Sigmoid colon (tissue), 7 donors: ENCODE results near the gene DDX3X. TPM values are rescaled to one million over a fixed set of nuclear protein-coding genes. Genes with fewer than 3 reads are reported as not detected.
A peak's percentile ranks its signal among the peaks of the same experiment; 100 is the strongest.

ENCODE experiments used
- DNase-seq: peaks from one replicate; pipeline ENCODE4 v3.0.0-alpha.2; 2019
- H3K27ac ChIP-seq, 4 donors: fragments of 200-600 bp; sonication (generic); one replicate each; pipeline ENCODE4 v1.5.1; 2016 to 2019; ENCODE audit warnings: mild to moderate bottlenecking in 1 of 4
- H3K27me3 ChIP-seq, 3 donors: fragments of 200-600 bp; sonication (generic); one replicate each; pipeline ENCODE4 v1.5.1; 2019; ENCODE audit warnings: mild to moderate bottlenecking in 1 of 3
- H3K36me3 ChIP-seq, 4 donors: fragments of 200-600 bp; sonication (generic); one replicate each; pipeline ENCODE4 v1.5.1; 2016 to 2019
- H3K4me1 ChIP-seq, 4 donors: fragments of 200-600 bp; sonication (generic); one replicate each; pipeline ENCODE4 v1.5.1; 2017 to 2019
- H3K4me3 ChIP-seq, 4 donors: fragments of 200-600 bp; sonication (generic); one replicate each; pipeline ENCODE4 v1.5.1; 2017 to 2019; ENCODE audit warnings: mild to moderate bottlenecking in 2 of 4, moderate library complexity in 1 of 4
- H3K9me3 ChIP-seq, 4 donors: fragments of 200-600 bp in 3 of 4; sonication (generic) in 3 of 4; one replicate each; pipeline versions ENCODE4 v1.5.1 to v1.6.1; 2013 to 2019
- EP300 ChIP-seq, 4 donors: sonication (generic); formaldehyde crosslinking; IDR thresholded peaks; one replicate each; pipeline ENCODE4 v1.6.1; 2017; ENCODE audit warnings: antibody characterized with exemption in 4 of 4
- POLR2A ChIP-seq, 2 donors: fragments of 450-650 bp; IDR thresholded peaks; one replicate each; pipeline ENCODE4 v1.6.1; 2016; ENCODE audit warnings: antibody characterized with exemption in 2 of 2, mild to moderate bottlenecking in 2 of 2, moderate library complexity in 2 of 2
- POLR2AphosphoS5 ChIP-seq, 4 donors: sonication (generic); formaldehyde crosslinking; IDR thresholded peaks; one replicate each; pipeline ENCODE4 v1.6.1; 2017; ENCODE audit warnings: antibody characterized with exemption in 4 of 4
- WGBS, 2 donors: extraction: QIAGEN DNeasy Blood & Tissue Kit; methylation state at CpG; one replicate each; pipeline ENCODE4 v1.1.7; 2013; 5-methylcytosine and 5-hydroxymethylcytosine counted together
- intact Hi-C: fragments of 100-400 bp; cut with DNase I; formaldehyde crosslinking; loops from one replicate; pipeline ENCODE4 v1.15.1; 2023
- polyA plus RNA-seq, 3 donors: library from polyadenylated mRNA; stranded (reverse); fragments of 200-250 nt; gene quantifications; one replicate each; pipeline ENCODE4 v1.2.3, GENCODE V29; 2013
- total RNA-seq, 4 donors: library from RNA; depleted of rRNA; stranded (reverse); fragments of >200 nt; gene quantifications; one replicate each; pipeline ENCODE4 v1.1.0, GENCODE V29; 2016
- TF ChIP-seq, protein P1 (sequence below), 4 experiments: fragments of 450-650 bp in 3 of 4; fragments of 200-600 bp in 1 of 4; IDR thresholded peaks; one replicate each; pipeline ENCODE4 v1.5.1; 2016 to 2019; ENCODE audit warnings: antibody characterized with exemption in 4 of 4, mild to moderate bottlenecking in 3 of 4, moderate library complexity in 2 of 4
- donor health status: healthy with polysubstance abuse.
- donor health status: Bipolar disorder and iron deficiency.
- donor health status: healthy.

The DDX3X gene
- total and polyA plus RNA-seq, 7 donors = 86.0 to 218 (median 146) TPM

- H3K9me3 ChIP-seq = no peaks in the 10 kb centered on the region
- H3K27ac ChIP-seq = peak overlapping the region; percentile 98 to 100 (median 100)
- peak; percentile 63 to 87 (median 76) for TF ChIP-seq POLR2AphosphoS5 (IDR thresholded peaks at IDR 0.05)
- peak; percentile 38 to 46 for TF ChIP-seq POLR2A (IDR thresholded peaks at IDR 0.05)
- peak in 1 of 4 donors; percentile 5 for TF ChIP-seq EP300 (IDR thresholded peaks at IDR 0.05)
- TF ChIP-seq, protein P1, sequence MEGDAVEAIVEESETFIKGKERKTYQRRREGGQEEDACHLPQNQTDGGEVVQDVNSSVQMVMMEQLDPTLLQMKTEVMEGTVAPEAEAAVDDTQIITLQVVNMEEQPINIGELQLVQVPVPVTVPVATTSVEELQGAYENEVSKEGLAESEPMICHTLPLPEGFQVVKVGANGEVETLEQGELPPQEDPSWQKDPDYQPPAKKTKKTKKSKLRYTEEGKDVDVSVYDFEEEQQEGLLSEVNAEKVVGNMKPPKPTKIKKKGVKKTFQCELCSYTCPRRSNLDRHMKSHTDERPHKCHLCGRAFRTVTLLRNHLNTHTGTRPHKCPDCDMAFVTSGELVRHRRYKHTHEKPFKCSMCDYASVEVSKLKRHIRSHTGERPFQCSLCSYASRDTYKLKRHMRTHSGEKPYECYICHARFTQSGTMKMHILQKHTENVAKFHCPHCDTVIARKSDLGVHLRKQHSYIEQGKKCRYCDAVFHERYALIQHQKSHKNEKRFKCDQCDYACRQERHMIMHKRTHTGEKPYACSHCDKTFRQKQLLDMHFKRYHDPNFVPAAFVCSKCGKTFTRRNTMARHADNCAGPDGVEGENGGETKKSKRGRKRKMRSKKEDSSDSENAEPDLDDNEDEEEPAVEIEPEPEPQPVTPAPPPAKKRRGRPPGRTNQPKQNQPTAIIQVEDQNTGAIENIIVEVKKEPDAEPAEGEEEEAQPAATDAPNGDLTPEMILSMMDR (IDR thresholded peaks at IDR 0.05) = no peak
- H3K36me3 ChIP-seq = no peaks in the 10 kb centered on the region
- intact Hi-C loops = loop anchor here (2.0 to 5.0 kb wide), 3 partner anchors 56 to 686 kb away; partner anchors contain the start of genes CXorf38 and USP9X
- no peaks in the 10 kb centered on the region for H3K27me3 ChIP-seq
- peaks cover 0 to 40% (median 12%) of the 10 kb centered on the region in 4 donors for H3K4me1 ChIP-seq
- peak; percentile 95 for DNase-seq
- 1% methylated on average over 64 of the region's 64 CpGs for WGBS, 2 donors
- peak overlapping the region; percentile 80 to 99 (median 94) for H3K4me3 ChIP-seq
Observed at GRCh38 chrX:41333003-41333743, 789 bp upstream of the DDX3X start.

- no peaks in the 10 kb centered on the region for H3K9me3 ChIP-seq
- H3K4me3 ChIP-seq = peak overlapping the region; percentile 80 to 99 (median 94)
- no peaks in the 10 kb centered on the region for H3K36me3 ChIP-seq
- H3K27me3 ChIP-seq = no peaks in the 10 kb centered on the region
- peaks cover 0 to 54% (median 21%) of the 10 kb centered on the region in 4 donors for H3K4me1 ChIP-seq
- DNase-seq = peak; percentile 97
- intact Hi-C loops = loop anchor here (2.0 to 5.0 kb wide), 4 partner anchors 57 to 687 kb away; partner anchors contain the start of genes CASK and CXorf38
- TF ChIP-seq, protein P1 (IDR thresholded peaks at IDR 0.05) = no peak
- peak; percentile 72 to 88 (median 82) for TF ChIP-seq POLR2AphosphoS5 (IDR thresholded peaks at IDR 0.05)
- peak; percentile 5 to 14 for TF ChIP-seq POLR2A (IDR thresholded peaks at IDR 0.05)
- WGBS, 2 donors = 0% methylated on average over 77 of the region's 77 CpGs
- peak overlapping the region; percentile 98 to 100 (median 100) for H3K27ac ChIP-seq
Observed at GRCh38 chrX:41334363-41335197, 618 bp downstream of the DDX3X start.

DNA sequence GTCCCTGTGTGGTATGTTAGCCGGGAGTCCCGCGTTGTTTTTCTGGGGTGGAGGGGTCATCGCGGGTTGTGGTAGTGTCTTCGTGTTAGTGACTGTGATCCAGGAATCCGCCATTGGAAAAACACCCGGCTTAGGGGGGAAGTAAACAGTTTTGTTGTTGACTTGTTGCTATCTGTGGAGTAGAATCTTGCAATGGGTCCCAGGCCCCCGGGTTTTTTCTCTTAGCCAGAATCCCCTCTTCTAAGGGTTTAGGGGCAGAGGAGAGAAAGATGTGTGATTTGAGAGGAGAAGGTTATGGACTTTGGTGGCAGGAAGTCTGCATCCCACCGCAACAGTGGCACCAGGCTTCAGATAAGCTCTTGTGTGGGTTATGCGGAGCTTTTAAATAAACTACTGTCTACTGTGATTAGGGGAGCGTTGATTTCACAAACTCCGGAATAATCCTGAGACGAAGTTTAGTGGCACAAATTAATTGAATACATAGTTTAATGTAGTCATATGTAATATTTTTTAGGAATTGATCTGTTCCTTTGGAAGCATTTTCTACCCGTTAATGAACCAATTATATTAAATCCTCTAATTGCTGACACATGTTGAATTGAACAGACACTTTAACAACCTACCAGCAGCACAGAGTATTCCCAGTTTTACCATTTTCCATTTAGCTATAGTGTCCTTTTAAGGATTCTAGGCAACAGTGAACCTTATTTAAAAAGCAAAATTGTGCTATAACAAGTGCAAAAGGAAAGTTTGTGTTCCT lies 1.4 kb downstream of the DDX3X start:
- no peak for DNase-seq
- Histone ChIP-seq H3K4me1 (peaks cover 0 to 62% (median 25%) of the 10 kb centered on the region in 4 donors), H3K9me3 (no peaks in the 10 kb centered on the region), H3K4me3 (peak overlapping the region; percentile 80 to 99 (median 94)), H3K36me3 (peaks cover 0 to 5% (median 0%) of the 10 kb centered on the region in 4 donors), H3K27ac (peak overlapping the region; percentile 98 to 100 (median 100)), H3K27me3 (no peaks in the 10 kb centered on the region)
- WGBS, 2 donors = 1% methylated on average over 15 of the region's 15 CpGs
- intact Hi-C loops = loop anchor here (2.0 to 5.0 kb wide), 2 partner anchors 107 to 587 kb away; partner anchors contain the start of gene CASK
- TF ChIP-seq, protein P1 (IDR thresholded peaks at IDR 0.05) = no peak
- TF ChIP-seq POLR2AphosphoS5 (IDR thresholded peaks at IDR 0.05) = no peak
- no peak for TF ChIP-seq EP300 (IDR thresholded peaks at IDR 0.05)
- no peak for TF ChIP-seq POLR2A (IDR thresholded peaks at IDR 0.05)

GRCh38 chrX:41335958-41336331 lies 2.0 kb downstream of the DDX3X start:
- TF ChIP-seq, protein P1 (IDR thresholded peaks at IDR 0.05) = no peak
- TF ChIP-seq POLR2AphosphoS5 (IDR thresholded peaks at IDR 0.05) = no peak
- no peak for TF ChIP-seq POLR2A (IDR thresholded peaks at IDR 0.05)
- TF ChIP-seq EP300 (IDR thresholded peaks at IDR 0.05) = no peak
- Histone ChIP-seq H3K36me3 (peaks cover 0 to 8% (median under 1%) of the 10 kb centered on the region in 4 donors), H3K4me1 (peaks cover 0 to 57% (median 28%) of the 10 kb centered on the region in 4 donors), H3K4me3 (peak overlapping the region; percentile 80 to 99 (median 94)), H3K27me3 (no peaks in the 10 kb centered on the region), H3K9me3 (no peaks in the 10 kb centered on the region), H3K27ac (peak overlapping the region; percentile 98 to 100 (median 100))
- no peak for DNase-seq
- intact Hi-C loops = loop anchor here (2.0 to 5.0 kb wide), 2 partner anchors 107 to 586 kb away; partner anchors contain the start of gene CASK
- 5 to 8% methylated on average over 6 of the region's 6 CpGs for WGBS, 2 donors
